ENCODE measurements around the gene SGK2. TPM values are rescaled to one million over a fixed set of nuclear protein-coding genes. Genes with fewer than 3 reads are reported as not detected.

SGK2 gene
- total and polyA plus RNA-seq, 2 of the 13 experiments (the other 11 are each of a cell fraction or from before 2014, with no cell fraction given): 6.2 to 29.4 TPM

DNA sequence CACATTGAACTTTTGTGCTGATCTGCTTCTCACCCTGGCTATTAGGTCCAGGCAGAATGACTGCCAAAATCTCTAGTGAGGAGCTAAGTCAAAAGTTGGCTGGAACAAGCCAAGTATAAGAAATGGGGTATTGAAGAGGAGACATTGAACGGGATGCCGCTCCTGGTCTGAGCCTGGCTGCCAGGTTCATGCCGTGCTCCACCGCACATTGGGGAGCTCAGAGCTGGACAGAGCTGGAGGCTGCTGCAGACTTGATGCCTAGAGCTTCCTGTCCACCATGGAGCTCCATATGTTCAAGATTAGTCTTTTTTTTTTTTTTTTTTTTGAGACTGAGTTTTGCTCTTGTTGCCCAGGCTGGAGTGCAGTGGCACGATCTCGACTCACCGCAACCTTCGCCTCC lies 27.8 kb downstream of the SGK2 start:
- Histone ChIP-seq H3K9ac (ENCODE audit: insufficient read depth, low read depth, low read length) (no peak overlapping the region), H3K4me3 (replicated peaks in 1 of 3; ENCODE audit: insufficient read depth in 1 of 3, low read depth in 2 of 3, low read length in 3 of 3) (no peak overlapping the region), H3K27me3 (ENCODE audit: control insufficient read depth in 1 of 2, insufficient read depth in 2 of 2, low read length in 2 of 2) (no peaks in the 10 kb centered on the region), H3K79me2 (ENCODE audit: insufficient read depth, low read length) (peaks cover 7% of the 10 kb centered on the region), H2AFZ (ENCODE audit: low read length) (no peak overlapping the region), H3K36me3 (replicated peaks in 1 of 2; ENCODE audit: control insufficient read depth in 1 of 2, insufficient read depth in 2 of 2, low read length in 2 of 2) (no peaks in the 10 kb centered on the region), H3K4me2 (ENCODE audit: low read depth, low read length) (no peak overlapping the region), H3K9me3 (ENCODE audit: low read length) (no peaks in the 10 kb centered on the region), H3K4me1 (ENCODE audit: insufficient read depth, low read length) (peaks cover 49% of the 10 kb centered on the region), H4K20me1 (ENCODE audit: insufficient read depth, low read length) (no peaks in the 10 kb centered on the region), H3K27ac (ENCODE audit: extremely low read length, insufficient read depth, low read length) (no peak overlapping the region)
- ChIA-PET POLR2A (interaction anchor here (1.3 to 6.7 kb wide), 3 partner anchors 28 to 48 kb away, joined by 3 to 182 read pairs (median 6); partner anchors contain the start of gene SGK2), CTCF (ENCODE audit: low intra/inter-chr PET ratio, low total read pairs) (no interaction called here)
- in situ Hi-C loops (cut with HindIII; ENCODE audit: extremely low pct_ligation_motif_present, low pct_unique_long_range_greater_than_20kb): no loop called here
- intact Hi-C loops (cut with micrococcal nuclease; ENCODE audit: unreplicated experiment): no loop called here
- FAIRE-seq (no peak), ATAC-seq (no peak), DNase-seq (ENCODE audit: low spot score) (no peak)
- BruUV-seq (replicated peaks): no TSS peak
- WGBS (ENCODE audit: low lambda C conversion rate): 84% methylated on average over 8 of the region's 8 CpGs
- TF ChIP-seq, protein P1, sequence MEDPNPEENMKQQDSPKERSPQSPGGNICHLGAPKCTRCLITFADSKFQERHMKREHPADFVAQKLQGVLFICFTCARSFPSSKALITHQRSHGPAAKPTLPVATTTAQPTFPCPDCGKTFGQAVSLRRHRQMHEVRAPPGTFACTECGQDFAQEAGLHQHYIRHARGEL (CRISPR knock-in tag; IDR thresholded peaks at IDR 0.05): no peak
- TF ChIP-seq SAFB2 (CRISPR knock-in tag; IDR thresholded peaks at IDR 0.05; ENCODE audit: borderline replicate concordance, low read depth) (no peak), ZNF17 (CRISPR knock-in tag; IDR thresholded peaks at IDR 0.05) (no peak), ZNF879 (CRISPR knock-in tag; IDR thresholded peaks at IDR 0.05) (no peak), ZNF557 (CRISPR knock-in tag; IDR thresholded peaks at IDR 0.05) (no peak), ARNTL (CRISPR knock-in tag; IDR thresholded peaks at IDR 0.05) (no peak), ZNF138 (CRISPR knock-in tag; IDR thresholded peaks at IDR 0.05; ENCODE audit: low read depth) (no peak), ZNF746 (CRISPR knock-in tag; IDR thresholded peaks at IDR 0.05) (no peak), DMAP1 (CRISPR knock-in tag; IDR thresholded peaks at IDR 0.05) (no peak), IKZF5 (CRISPR knock-in tag; IDR thresholded peaks at IDR 0.05) (no peak), FOXA1 (IDR thresholded peaks at IDR 0.05) (no peak), FOXA1 (CRISPR knock-in tag; IDR thresholded peaks at IDR 0.05) (no peak), ZNF775 (CRISPR knock-in tag; IDR thresholded peaks at IDR 0.05; ENCODE audit: borderline replicate concordance) (no peak), ZNF784 (CRISPR knock-in tag; IDR thresholded peaks at IDR 0.05; ENCODE audit: borderline replicate concordance) (no peak), NR2F2 (IDR thresholded peaks at IDR 0.05; ENCODE audit: borderline replicate concordance, low read depth) (no peak), IKZF4 (CRISPR knock-in tag; IDR thresholded peaks at IDR 0.05; ENCODE audit: borderline replicate concordance, low read depth, not compliant biosample characterization) (no peak), ZBTB21 (CRISPR knock-in tag; IDR thresholded peaks at IDR 0.05) (no peak), PAWR (CRISPR knock-in tag; IDR thresholded peaks at IDR 0.05; ENCODE audit: borderline replicate concordance) (no peak), SIX1 (CRISPR knock-in tag; IDR thresholded peaks at IDR 0.05; ENCODE audit: borderline replicate concordance) (no peak), EED (CRISPR knock-in tag; IDR thresholded peaks at IDR 0.05) (no peak)
- TF ChIP-seq, protein P2, sequence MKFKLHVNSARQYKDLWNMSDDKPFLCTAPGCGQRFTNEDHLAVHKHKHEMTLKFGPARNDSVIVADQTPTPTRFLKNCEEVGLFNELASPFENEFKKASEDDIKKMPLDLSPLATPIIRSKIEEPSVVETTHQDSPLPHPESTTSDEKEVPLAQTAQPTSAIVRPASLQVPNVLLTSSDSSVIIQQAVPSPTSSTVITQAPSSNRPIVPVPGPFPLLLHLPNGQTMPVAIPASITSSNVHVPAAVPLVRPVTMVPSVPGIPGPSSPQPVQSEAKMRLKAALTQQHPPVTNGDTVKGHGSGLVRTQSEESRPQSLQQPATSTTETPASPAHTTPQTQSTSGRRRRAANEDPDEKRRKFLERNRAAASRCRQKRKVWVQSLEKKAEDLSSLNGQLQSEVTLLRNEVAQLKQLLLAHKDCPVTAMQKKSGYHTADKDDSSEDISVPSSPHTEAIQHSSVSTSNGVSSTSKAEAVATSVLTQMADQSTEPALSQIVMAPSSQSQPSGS (CRISPR knock-in tag; IDR thresholded peaks at IDR 0.05): no peak

Data from HepG2 (cell line).